Measurements from ENCODE around the gene AUTS2.

AUTS2 gene

DNA sequence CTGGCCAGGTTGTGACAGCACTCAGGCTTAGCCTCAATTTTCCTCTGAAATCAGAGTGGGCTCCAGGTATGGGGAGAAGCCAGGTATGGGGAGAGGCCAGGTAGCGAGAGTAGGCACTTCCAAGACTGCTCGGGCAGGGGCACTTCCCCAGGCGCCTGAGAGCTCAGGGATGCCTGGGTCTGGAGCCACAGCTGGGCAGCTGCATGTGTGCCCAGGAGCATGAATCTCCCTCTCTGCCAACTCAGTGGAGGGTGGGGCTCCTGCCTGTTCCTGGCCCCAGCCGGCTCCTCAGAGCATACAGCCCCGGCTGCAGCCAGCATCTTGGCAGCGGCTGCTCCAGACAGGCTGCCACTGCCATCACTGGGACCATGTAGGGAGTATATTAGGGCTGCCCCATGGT, 313.9 kb downstream of the AUTS2 start:
- DNase-seq (ENCODE audit: insufficient read length, low spot score) (no peak), FAIRE-seq (no peak)

DNA sequence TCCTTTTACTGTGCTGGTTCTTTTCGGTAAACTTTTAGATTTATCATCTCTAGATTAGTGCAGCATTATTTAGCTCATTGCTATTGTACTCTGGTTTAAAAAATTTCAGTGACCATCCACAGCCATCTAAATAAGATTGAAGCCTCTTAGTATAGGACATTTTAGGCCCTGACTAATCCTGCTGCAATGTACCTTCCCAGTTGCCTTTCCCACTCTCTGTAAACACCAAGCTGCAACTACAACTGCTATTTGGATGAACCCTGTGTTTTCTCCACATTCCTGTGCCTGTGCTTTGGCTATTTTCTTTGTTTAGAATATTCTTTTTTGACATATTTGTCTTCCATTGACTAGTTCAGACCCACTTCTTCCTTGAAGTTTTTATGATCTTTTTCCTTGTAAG, 314.6 kb downstream of the AUTS2 start:
- FAIRE-seq (no peak), DNase-seq (ENCODE audit: insufficient read length, low spot score) (no peak)

DNA sequence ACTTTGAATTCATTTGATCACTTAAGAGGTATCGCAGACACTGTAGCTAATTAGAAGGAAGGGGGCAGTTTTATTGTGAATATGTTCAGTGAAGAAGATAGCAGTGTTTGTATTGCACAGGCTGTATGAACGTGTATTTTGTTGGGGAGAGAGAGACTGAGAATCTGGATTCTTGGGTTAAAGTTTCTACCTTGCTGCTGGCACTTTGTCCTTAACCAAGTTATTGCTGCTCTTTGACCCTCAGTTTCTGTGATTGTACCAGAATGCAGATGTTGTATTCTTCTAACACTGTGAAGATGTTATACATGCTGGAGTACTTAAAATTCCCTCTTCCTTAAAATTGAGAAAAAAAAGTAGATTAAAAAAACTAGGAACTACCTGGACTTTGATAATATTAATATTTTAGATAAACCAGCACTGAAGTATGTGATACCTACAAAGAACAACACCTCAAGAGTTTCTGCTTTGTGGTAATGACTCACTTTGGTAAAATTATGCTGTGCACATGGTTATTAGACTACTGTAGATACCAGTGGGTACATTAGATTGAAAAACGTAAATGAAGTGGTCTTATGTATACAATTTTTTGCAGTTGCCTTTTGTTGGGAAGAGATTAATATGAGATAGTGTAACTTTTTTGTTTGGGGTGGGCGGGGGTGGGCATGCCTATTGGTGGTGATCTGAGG, 321.3 kb downstream of the AUTS2 start:
- DNase-seq (ENCODE audit: insufficient read length, low spot score) (no peak), FAIRE-seq (no peak)

DNA sequence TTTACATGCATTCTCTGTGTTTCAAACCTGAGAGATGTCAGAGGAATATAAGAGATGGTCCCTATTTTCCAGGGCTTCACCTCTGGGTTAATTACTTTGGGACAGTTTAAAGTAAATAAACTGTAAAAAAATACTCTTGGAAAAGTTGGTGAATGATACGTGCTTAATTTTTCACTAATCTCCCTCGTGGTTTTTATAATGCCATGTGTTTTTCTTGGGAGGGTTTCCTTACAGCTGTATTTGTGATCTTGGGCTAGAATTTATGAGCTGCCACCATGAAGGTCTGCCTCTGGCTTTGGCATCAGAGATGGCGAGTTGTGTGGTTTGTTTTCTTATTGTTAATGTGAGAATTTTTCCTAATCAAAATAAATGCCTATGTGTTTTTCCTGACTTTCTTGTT, 322.5 kb downstream of the AUTS2 start:
- DNase-seq (ENCODE audit: insufficient read length, low spot score): no peak
- FAIRE-seq: no peak

DNA sequence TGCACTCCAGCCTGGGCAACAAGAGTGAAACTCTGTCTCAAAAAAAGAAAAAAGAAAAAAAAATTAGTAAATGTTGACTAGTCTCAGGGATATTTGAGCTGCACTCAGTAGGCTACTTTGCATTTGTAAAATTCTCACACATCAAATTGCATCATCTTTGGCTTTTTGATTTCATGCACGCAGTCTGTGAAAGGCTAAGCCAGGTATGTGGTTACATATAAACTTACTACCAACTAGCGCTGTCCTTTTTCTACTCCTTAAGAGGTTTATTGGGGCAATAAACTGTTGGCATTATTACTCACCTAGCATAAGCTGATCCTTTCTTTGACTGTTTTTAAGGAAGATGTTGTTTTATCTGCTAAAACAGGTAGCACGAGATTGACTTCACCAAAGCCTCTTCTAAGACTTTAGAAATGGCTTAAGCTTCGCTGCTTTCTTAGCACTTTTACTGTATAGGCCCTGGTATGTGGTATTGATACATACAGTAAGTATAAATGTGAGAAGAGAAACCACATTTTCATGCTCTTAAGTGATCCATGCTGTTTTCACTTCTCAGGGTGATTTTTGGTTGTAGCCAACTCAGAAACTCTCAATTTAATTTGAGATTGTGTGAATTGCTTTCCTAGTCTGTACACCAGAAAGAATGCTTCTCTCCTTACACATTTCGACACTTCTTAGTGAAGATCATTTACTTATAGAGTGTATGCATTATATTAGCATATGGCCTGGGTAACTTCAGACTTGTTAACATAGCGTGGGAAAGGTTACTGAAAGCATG, 323.9 kb downstream of the AUTS2 start:
- peak; percentile 14 for FAIRE-seq
- no peak for DNase-seq (ENCODE audit: insufficient read length, low spot score)

DNA sequence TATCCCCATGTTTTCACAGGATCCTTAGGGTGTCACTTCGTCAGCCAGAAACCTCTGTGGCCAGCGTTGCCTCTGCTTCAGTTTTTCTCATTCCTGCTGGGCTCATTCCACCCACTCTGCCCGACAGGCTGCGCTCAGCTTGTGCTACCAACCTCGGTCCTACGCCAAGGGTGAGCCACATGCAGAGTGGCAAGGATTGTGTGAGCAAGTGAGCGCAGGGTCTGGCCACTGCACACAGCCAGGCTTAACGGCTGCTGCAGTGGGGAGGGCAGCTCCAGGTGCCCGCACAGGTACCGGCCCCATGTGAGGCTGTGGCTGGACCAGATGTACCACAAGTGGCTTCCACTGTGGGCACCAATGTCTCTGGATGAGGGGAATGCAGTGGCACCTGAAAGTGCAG, 329.2 kb downstream of the AUTS2 start:
- DNase-seq (ENCODE audit: insufficient read length, low spot score) (no peak), FAIRE-seq (no peak)

DNA sequence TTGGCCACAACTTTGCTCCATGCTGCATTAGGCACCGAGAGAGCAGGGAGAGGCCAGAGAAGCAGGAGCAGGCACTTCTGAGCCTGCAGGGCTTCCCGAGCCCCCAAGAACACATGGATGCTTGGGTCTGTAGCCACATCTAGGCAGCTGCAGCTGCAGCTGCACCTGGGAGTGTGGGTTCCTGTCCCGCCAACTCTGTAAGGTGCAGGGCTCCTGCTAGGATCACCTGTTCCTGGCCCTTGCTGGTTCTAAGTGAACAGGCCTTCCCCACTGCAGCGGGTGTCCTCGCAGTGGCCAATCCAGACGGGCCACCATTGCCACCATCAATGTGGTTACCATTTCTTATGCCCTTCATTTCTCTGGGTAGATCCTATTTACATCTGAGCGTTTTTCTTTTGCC, 330.3 kb downstream of the AUTS2 start:
- no peak for FAIRE-seq

DNA sequence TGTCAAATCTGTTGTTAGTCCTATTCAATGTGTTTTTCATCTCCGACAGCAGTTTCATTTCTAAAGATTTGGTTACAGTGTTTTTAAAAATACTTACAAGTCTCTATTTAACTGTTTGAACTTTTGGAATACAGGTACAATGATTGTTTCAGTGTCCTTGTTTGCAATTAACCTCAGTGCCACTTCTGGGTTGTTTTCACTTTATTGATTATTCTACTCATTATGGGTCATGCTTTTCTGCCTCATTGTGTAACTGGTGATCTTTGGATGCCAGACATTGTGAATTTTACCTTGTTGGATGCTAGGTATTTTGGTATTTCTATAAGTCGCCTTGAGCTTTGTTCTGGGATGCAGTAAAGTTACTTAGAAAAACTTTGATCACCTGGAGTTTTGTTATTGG, 331.3 kb downstream of the AUTS2 start:
- DNase-seq (ENCODE audit: insufficient read length, low spot score) (no peak), FAIRE-seq (no peak)

More for the DNA sequence above, 330.3 kb downstream of the AUTS2 start:
- no peak for DNase-seq (ENCODE audit: insufficient read length, low spot score)

DNA sequence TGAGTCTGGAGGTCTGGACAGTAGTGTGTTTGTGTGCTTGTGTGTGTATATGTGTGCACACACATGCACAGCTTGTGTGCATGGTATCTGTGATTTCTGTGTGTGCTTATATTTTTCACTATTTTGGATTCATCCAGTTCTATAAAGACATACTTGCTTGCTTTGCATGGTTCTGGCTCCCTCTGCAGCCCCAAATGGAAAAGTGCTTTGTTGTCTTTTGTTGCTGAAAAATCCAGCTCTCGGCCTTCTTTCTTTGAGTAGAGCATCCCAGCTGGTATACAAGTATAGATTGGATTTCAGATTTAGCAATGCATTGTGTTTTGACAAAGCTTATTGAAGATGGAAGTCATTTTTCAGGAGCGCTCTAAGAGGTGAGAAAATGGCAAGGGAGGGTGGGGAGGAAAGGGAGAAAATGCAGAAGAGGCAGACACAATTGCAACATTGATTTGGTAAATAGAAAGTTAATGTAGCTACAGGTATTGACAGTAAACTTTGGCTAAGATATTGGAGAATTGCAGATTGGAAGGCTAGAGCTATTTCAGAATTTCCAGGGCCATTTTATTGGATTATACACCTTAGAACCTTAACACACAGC, 333.9 kb downstream of the AUTS2 start:
- DNase-seq (ENCODE audit: insufficient read length, low spot score) (no peak), FAIRE-seq (peak; percentile 18)

DNA sequence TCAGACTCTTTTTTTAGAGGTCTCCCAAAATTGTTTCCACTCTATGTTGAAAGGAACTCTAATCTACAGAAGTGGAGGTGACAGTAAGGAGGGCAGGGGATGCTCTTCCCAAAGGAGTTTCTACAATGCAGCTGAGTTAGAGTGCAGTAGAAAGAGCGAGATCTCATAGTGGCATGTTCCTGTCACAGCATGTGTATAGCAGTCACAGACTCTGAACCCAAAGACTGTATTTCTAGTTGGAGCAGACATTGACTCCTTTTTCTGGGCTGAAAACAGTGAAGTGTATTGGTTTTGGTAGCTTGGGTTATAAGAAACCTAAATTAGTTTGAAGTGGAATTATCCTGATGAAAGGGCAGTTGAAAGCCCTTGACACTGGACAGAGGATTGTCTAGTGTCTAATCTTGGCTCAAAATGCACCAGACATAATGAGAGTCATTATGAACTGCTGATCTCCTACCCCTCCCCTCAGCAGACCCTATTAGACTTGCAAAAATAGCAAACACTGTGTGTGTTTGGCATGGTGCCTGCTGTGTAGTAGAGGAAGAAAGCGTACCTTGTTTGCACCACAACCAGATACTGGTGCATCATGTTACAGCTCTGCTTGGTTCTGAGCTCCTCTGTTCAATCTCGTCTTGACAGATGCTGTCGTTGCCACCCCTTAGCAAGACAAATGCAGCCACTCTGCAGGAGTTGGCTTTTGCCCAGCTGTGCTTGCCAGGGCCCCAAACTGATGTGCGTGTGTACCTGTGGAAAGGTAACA, 336.0 kb downstream of the AUTS2 start:
- no peak for FAIRE-seq
- no peak for DNase-seq (ENCODE audit: insufficient read length, low spot score)

DNA sequence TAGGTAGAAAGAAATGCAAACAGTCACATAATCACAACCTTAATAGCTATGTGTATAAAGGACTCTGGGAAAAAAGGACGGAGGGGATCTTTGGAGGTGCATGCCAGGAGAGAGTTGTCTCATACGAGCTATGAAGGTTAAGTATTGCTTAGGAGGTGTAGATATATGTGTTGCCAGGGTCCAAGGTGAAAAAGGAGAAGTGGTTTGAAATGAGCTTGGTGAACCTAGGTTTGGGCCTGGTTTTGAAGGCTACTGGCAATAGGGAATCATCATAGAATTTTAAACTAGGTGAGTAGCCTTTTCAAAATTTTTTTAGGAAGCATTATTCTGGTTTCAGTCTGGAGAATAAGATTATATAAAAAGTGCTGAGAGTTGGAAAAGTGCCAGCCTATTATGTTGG, 336.8 kb downstream of the AUTS2 start:
- FAIRE-seq: no peak
- no peak for DNase-seq (ENCODE audit: insufficient read length, low spot score)

DNA sequence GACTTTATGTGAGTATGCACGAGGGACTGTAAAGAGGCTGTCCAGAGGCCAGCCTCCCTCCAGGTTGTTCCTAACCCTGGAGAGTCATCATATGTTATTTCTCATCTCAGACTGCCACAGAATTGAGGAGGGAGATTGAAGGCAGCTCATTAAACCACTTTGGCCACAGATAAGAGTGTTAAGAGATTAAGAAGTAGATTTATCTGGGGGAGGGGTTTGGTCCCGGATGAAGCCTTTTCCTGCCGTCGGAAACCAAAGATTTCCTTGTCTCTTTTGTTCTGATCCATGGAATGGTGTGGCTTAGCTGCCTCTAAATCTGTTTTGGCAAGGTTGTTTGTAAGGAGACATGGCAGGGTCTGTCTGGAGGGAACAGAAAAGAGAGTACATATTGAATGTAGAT, 338.8 kb downstream of the AUTS2 start:
- FAIRE-seq (no peak), DNase-seq (ENCODE audit: insufficient read length, low spot score) (no peak)

DNA sequence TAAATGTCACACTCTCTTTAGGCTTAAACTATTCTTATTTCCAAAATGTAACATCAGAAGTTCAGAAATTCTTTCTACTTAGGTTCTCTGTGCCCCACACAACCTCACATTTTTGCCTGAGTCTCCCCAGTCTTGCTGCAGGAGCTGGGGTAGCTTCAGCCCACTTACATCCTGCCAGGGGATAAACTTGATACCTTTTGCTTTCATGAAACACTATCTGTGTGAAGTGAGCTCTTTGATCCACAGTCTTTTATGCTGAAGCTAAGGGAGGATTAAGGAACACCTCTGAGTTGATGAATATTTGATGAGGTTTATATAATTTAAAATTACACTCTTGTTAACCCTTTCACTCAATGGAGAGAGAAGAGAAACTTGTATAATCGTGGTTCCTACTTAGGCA, 341.0 kb downstream of the AUTS2 start:
- FAIRE-seq (no peak), DNase-seq (ENCODE audit: insufficient read length, low spot score) (no peak)

DNA sequence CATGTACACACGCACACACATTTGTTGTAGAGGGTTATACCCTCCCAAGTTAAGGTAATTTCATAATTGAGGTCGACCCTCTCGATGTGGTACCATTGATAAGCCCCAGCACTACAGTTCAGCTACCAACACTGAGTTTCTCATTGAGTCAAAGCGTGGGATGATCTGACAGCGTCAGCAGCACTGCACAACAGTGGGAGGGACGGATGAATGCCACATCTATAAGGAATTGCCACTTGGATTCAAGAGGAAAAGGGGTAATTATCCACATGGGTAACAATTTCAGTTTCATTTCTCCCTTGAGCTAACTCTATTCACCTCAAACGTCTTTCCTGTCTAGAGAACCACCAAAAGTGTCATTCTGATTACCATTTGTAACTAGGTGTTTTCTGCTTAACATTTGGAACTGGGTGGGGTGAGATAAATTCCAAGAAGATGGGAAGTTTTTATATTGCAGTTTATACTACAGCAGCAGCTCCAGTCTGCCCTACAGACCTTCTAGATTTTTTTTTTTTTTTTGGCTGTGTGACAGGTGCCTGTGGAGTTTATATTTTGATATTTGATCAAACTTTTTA, 342.9 kb downstream of the AUTS2 start:
- DNase-seq (ENCODE audit: insufficient read length, low spot score): no peak
- FAIRE-seq: no peak

DNA sequence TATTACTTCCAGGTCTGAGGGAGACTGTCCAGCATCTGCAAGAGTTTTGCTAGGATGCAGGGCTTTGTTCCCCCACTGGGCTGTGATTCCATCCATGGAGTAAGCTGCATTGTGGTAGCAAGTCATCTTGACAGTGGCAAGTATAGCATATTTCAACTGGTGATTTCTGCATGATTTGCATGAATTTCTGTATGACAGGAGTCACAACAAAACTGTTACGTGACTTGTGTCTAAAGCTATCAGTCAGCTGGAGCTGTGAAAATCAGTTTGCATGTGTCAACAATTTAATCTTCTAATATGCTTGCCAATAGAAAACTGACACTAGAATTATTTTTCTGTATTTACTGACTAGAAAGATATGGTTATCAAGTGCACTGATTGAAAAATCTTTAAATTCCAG, 344.3 kb downstream of the AUTS2 start:
- no peak for DNase-seq (ENCODE audit: insufficient read length, low spot score)
- no peak for FAIRE-seq

DNA sequence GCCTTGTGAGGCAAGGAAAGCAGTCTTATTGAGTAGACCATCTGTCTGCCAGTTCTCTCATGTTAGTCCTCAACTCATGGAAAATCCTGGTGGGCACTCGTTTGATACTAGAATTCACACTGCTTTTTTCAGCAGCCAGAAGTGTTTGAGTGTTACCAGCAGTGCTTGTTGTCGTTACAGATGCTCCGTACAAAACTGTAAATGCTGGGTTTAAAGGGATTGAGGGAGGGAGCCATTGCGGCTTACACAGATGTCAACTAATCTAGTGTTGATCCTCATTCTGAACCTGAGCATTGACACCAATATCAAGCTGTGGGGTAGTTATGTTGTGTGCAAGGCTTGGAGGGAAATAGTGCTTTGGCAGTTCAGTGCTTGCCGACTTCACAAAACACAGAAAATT, 348.6 kb downstream of the AUTS2 start:
- DNase-seq (ENCODE audit: insufficient read length, low spot score) (no peak), FAIRE-seq (no peak)

DNA sequence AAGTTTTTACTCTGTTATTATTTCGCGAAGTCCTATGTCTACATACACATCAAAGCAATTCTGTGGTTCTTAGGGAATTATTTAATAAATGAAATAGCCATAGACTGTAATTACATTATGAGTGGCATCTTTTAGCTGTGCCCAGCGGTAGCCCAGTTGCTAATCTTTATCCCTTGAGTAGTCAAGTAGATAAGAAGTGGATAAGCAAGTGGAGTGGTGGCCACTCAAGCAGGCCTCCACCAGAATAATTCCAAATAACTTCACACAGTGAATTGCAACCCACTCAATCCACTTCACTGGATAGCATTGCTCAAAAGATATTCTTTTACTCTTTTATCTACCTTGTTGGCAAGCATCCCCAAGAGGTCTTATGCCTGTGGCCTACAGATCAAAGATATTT, 349.7 kb downstream of the AUTS2 start:
- DNase-seq (ENCODE audit: insufficient read length, low spot score) (no peak), FAIRE-seq (no peak)

DNA sequence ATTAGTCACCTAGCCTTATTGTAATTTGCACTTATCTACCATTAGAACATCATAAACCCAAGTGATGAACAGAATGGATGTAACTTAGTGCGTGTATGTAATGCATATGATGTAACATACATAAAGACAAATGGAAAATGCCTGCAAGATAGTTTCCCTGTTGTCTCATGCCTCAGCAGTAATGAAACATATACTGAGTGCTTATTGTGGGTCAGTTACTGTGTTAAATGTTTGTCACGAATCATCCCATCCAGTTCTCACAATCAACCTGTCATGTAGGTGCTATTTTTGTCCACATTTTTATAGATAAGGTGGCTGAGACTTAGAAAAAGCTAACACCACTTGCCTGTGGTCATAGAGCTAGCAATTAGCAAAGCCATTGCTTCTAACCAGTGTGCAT, 350.8 kb downstream of the AUTS2 start:
- no peak for DNase-seq (ENCODE audit: insufficient read length, low spot score)
- no peak for FAIRE-seq

DNA sequence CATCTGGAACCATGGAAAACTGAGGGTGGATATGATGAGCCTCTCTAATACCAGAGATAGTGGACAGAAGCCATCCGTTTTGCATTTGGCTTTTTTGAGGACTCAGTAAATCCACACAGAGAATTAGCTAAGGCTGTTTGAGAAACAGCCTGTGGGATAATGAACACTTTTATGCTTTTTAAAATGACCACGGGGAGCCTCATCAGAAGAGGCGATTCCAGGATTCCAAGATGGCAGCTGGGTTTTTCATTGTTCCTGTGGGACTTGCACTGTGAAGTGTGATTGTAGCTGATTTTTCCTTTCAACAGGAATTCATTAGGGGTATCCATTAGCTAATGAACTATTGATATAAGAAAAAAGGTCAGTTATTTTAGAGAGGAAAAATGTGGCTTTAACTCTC, 353.2 kb downstream of the AUTS2 start:
- no peak for DNase-seq (ENCODE audit: insufficient read length, low spot score)
- FAIRE-seq: no peak

DNA sequence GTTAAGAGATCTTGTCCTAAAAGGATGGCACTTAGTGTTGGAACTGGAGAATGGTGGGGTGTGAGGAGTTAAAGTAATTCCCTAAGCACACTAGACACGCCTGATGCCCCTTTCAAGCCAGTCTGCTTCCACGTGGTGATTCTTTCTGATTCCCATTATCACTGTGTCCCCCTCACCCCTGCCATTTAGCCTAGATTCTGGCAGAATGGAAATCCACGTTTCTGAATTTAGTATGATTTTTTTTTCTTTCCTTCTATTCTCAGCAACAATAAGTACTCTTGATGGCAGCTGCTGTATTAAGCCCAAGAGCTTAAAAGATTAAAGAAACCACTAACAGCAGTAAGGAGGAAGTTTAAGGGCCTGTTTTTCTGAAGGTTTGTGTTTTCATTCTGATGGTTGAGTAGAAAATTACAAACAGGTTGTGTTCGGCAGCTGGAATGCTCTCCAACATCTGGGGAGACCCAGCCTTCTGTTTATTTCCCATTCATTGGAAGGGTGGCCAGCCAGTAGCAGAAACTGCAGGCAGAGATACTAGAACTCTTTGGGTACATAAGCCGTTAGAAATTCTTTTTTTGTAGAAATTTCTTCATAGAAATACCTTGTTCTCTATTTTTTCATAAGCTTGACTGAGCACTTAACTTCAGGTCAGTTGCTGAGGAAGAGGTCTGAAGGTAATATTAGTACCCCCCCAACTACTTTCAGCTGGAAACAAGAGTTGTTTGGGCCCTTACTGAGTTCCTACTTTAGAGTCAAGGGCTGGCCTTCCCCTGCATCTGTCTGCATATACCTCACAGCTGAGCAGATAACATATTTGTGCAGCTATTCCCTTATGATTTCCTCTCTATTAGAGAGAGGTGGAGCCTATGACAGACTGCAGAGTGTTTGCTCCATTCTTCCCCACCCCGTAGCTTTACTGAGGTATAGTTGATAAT, 355.1 kb downstream of the AUTS2 start:
- FAIRE-seq (no peak), DNase-seq (ENCODE audit: insufficient read length, low spot score) (no peak)

Measured in GM19239 (cell line).